ENCODE results near the gene PCSK4.

PCSK4 gene

DNA sequence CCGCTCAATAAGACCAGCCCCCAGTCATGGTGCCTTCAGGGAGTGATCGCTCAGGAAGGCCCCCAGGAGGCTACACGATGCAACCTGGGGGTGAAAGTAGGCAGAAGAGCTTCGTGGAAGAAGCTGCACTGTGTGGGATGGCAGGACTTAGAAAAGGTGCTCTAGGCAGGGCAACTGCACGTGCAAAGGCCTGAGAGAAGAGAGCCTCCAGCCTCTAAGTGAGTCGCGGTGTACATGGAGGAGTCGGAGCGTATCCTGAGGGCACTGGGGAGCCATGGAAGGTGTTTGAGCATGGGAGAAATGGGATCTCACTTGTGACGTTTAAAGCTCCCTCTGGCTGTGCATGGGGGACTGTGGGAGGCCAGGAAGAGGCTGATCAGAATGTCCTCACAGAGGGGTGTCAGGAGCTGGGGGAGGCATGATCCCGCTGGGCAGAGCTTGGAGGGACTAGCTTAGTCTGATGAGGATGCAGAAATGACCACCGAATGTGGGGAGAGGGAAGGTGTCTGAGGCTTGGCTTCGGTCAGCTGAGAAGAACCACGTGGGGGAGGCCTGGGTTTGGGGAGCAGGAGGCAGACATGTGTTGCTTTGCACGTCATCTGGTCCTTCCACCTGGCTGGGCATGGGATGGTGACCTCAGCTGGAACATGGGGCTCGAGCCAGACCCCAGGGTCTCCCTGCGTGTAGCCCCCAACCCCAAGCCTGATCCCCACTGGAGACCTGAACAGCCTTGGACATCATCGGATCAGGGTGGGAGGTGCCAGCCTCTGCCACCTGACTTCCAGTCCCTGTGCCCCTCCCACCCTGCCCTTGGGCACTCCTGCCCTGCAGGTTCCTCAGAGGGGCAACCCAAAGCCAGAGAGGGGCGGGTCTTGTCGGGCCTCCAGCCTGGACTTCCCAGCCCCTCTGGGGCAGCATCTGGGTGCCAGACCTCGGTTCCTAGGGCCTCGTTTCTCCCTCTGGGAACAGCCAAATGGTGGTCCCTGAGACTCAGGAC is 39.1 kb downstream of the PCSK4 start:
- ChIA-PET POLR2A (ENCODE audit: low non-redundant PET) (no interaction called here), CTCF (no interaction called here)
- no peak overlapping the region for H3K27ac ChIP-seq
- TF ChIP-seq, protein P1, sequence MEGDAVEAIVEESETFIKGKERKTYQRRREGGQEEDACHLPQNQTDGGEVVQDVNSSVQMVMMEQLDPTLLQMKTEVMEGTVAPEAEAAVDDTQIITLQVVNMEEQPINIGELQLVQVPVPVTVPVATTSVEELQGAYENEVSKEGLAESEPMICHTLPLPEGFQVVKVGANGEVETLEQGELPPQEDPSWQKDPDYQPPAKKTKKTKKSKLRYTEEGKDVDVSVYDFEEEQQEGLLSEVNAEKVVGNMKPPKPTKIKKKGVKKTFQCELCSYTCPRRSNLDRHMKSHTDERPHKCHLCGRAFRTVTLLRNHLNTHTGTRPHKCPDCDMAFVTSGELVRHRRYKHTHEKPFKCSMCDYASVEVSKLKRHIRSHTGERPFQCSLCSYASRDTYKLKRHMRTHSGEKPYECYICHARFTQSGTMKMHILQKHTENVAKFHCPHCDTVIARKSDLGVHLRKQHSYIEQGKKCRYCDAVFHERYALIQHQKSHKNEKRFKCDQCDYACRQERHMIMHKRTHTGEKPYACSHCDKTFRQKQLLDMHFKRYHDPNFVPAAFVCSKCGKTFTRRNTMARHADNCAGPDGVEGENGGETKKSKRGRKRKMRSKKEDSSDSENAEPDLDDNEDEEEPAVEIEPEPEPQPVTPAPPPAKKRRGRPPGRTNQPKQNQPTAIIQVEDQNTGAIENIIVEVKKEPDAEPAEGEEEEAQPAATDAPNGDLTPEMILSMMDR (conservative IDR thresholded peaks at IDR 0.05; ENCODE audit: low read depth) = no peak
- no peak for DNase-seq (ENCODE audit: low spot score)

DNA sequence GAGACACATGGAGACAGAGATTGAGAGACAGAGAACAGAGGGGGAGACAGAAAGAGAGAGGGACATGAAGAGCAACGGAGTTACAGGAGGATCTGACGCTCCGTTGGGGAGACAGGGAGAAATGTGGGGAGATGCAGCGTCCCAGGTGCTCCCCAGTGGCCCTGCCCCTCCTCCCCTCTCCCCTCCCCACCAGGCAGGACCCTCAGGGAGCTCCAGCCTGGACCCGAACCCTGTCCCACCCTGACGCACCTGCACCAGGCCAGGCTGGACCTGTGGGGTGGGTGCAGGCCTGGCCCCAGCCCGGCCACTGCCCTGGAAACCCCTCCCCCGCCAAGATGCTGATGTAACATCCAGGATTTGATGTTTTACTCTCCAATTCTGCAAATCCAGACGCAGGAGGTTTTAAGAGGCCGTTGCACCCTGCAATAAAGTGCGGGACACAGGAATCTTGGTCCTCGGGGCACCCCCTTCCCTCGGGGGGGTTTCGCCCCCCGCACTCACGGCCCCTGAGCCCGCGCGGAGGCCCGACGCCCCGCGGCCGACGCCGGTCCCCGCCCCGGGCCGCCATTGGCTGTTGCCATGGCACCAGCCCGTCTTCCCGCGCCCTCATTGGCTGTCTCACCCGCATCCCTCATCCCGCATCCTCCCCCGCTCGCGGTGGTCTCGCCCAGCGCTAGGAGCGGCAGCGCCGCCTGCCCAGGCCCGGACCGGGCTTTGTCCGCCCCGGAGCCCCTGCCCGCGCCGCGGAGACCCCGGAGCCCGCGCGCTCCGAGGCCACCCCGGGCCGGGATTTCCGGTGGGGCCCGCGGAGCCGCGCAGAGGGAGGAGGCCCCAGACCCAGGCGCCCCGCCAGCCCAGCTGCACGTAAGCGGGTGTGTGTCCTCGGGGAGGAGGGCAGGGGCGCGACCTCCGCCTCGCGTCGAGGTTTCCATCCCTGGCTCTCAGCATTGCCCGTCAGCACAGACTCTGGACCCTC is 40.4 kb downstream of the PCSK4 start, which contains the start of gene APC2:
APC2 (plus strand) TSS at position 655 of the 976 bp plus-strand sequence. CDS start 2,881 bp downstream, outside the sequence.
- peak; percentile 66 for DNase-seq (ENCODE audit: low spot score)
- TF ChIP-seq, protein P1 (conservative IDR thresholded peaks at IDR 0.05; ENCODE audit: low read depth) = no peak
- 0 out of 2 replicates have a peak within 1 kb of the TSS, but pooled peaks have one; percentile 10 for H3K27ac ChIP-seq
- ChIA-PET POLR2A (ENCODE audit: low non-redundant PET) (no interaction called here), CTCF (no interaction called here)

DNA sequence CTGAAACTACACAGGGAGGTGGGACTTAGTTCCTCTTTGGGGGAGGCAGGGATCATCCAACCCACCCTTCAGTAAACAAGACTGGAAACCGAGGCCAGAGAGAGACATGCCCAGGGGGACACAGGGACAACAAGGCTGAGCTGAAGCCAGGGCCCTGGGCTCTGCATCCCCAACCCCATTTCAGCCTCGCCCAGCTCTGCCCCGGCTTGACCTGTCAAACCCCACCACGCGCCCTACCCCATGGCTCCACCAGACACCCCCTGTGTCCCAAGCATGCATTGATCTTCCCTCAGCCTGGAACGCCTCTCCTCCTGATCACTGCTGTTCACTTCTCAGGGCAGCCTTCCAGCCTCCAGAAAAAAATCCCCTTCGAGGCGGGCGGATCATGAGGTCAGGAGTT is 42.2 kb downstream of the PCSK4 start:
- CTCF ChIA-PET = no interaction called here

DNA sequence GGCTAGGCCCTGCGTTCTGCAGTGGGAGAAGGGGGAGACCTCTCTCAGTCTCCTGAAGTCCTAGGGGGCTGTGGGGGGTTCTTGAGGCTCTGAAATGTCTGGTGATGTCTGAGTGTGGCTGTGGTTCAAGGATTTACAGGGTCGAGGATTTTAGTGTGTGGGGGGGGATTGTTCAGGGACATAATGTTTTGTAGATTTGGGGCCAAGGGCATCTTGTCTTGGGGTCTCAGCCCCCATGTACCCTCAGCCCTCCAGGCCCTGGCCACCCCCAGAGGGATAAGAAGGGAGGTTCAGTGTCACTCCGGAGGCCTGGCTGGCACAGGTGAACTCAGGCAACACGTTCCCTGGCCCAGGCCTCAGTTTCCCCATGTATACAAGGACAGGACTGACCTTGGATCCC is 42.6 kb downstream of the PCSK4 start:
- TF ChIP-seq, protein P1 (conservative IDR thresholded peaks at IDR 0.05; ENCODE audit: low read depth) = no peak
- no peak overlapping the region for H3K27ac ChIP-seq
- CTCF ChIA-PET = no interaction called here
- DNase-seq (ENCODE audit: low spot score) = no peak
- POLR2A ChIA-PET (ENCODE audit: low non-redundant PET) = no interaction called here

More for the DNA sequence above, 42.2 kb downstream of the PCSK4 start:
- TF ChIP-seq, protein P1 (conservative IDR thresholded peaks at IDR 0.05; ENCODE audit: low read depth) = no peak
- POLR2A ChIA-PET (ENCODE audit: low non-redundant PET) = no interaction called here
- no peak for DNase-seq (ENCODE audit: low spot score)
- no peak overlapping the region for H3K27ac ChIP-seq

DNA sequence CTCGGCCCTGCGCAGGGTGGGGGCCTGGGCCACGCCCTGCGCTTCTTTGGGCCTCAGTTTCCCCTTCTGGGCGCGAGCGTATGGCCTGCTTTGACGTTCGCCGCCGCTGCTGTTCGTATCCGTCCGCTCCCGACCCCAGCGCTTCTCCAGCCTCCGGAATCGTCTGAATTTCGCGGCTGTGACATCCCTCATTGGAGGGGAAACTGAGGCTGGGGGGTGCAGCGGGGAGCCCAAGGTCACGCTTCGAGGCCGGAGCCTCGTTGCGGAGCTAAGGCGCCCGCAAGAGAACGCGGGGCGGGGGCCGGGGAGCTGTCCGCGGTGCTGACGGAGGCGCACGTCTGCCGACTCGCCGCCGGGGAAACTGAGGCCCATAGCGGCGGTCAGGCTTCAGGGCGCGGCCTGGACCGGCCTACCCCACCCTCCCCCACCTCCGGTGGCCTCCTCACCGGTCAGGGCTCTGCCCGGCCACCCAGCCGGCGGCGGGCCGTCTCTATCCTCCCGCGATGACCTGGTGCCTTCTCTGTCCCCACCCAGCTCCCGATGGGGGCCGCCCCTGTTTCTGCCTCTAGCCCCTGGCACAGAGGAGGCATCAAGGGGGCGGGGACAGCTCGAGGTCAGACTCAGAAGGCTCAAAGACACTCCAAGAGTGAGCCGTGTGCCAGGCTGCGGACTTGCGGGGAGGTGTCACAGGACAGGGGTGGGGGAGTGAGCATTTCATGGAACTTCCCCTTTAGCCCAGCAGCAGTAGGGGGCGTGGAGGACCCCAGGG is 43.3 kb downstream of the PCSK4 start:
- CTCF ChIA-PET = interaction anchor here (0.6 kb wide), 1 partner anchor 41 kb away, joined by 3 read pairs; no protein-coding TSS in a partner anchor
- POLR2A ChIA-PET (ENCODE audit: low non-redundant PET) = no interaction called here
- H3K27ac ChIP-seq = no peak overlapping the region
- no peak for DNase-seq (ENCODE audit: low spot score)
- TF ChIP-seq, protein P1 (conservative IDR thresholded peaks at IDR 0.05; ENCODE audit: low read depth) = no peak
